ENCODE data around the gene CACNA1C.

Gene CACNA1C

GRCh38 chr12:2633176-2633824 lies 580.5 kb downstream of the CACNA1C start:
- DNase-seq (ENCODE audit: low spot score in 2 of 2): no peak
- H3K27me3 Mint-ChIP-seq: peaks cover 74% of the 10 kb centered on the region
- no peaks in the 10 kb centered on the region for H3K36me3 Mint-ChIP-seq (ENCODE audit: insufficient read depth)
- H3K4me1 Mint-ChIP-seq: no peaks in the 10 kb centered on the region
- H3K4me3 Mint-ChIP-seq: no peak overlapping the region
- H3K27ac Mint-ChIP-seq (ENCODE audit: low read depth): no peak overlapping the region
- ATAC-seq (replicated peaks; ENCODE audit: extremely low read depth, poor library complexity, severe bottlenecking): no peak
- H3K9me3 Mint-ChIP-seq: no peaks in the 10 kb centered on the region

- no peak overlapping the region for H3K27ac Mint-ChIP-seq (ENCODE audit: low read depth)
- H3K9me3 Mint-ChIP-seq: no peaks in the 10 kb centered on the region
- H3K4me1 Mint-ChIP-seq: no peaks in the 10 kb centered on the region
- H3K4me3 Mint-ChIP-seq: no peak overlapping the region
- ATAC-seq (replicated peaks; ENCODE audit: extremely low read depth, poor library complexity, severe bottlenecking) (no peak), DNase-seq (ENCODE audit: low spot score in 2 of 2) (no peak)
- H3K27me3 Mint-ChIP-seq: peaks cover 74% of the 10 kb centered on the region
- H3K36me3 Mint-ChIP-seq (ENCODE audit: insufficient read depth): no peaks in the 10 kb centered on the region
Measured at GRCh38 chr12:2633825-2634200, 581.0 kb downstream of the CACNA1C start.

GRCh38 chr12:2634471-2634870 lies 581.7 kb downstream of the CACNA1C start:
- H3K4me3 Mint-ChIP-seq: no peak overlapping the region
- H3K27ac Mint-ChIP-seq (ENCODE audit: low read depth): no peak overlapping the region
- H3K9me3 Mint-ChIP-seq: no peaks in the 10 kb centered on the region
- H3K36me3 Mint-ChIP-seq (ENCODE audit: insufficient read depth): no peaks in the 10 kb centered on the region
- DNase-seq (ENCODE audit: low spot score in 2 of 2) (no peak), ATAC-seq (replicated peaks; ENCODE audit: extremely low read depth, poor library complexity, severe bottlenecking) (no peak)
- H3K4me1 Mint-ChIP-seq: no peaks in the 10 kb centered on the region
- H3K27me3 Mint-ChIP-seq: peaks cover 75% of the 10 kb centered on the region

- Mint-ChIP-seq H3K4me3 (no peak overlapping the region), H3K4me1 (peaks cover 4% of the 10 kb centered on the region), H3K9me3 (no peaks in the 10 kb centered on the region), H3K27ac (ENCODE audit: low read depth) (no peak overlapping the region), H3K27me3 (peaks cover 80% of the 10 kb centered on the region), H3K36me3 (ENCODE audit: insufficient read depth) (no peaks in the 10 kb centered on the region)
- ATAC-seq (replicated peaks; ENCODE audit: extremely low read depth, poor library complexity, severe bottlenecking) (no peak), DNase-seq (ENCODE audit: low spot score in 2 of 2) (no peak)
Measured at GRCh38 chr12:2636741-2637340, 584.1 kb downstream of the CACNA1C start.

- Mint-ChIP-seq H3K9me3 (no peaks in the 10 kb centered on the region), H3K36me3 (ENCODE audit: insufficient read depth) (no peaks in the 10 kb centered on the region), H3K27ac (ENCODE audit: low read depth) (no peak overlapping the region), H3K4me3 (no peak overlapping the region), H3K27me3 (peaks cover 77% of the 10 kb centered on the region), H3K4me1 (peaks cover 9% of the 10 kb centered on the region)
- DNase-seq (ENCODE audit: low spot score in 2 of 2) (no peak), ATAC-seq (replicated peaks; ENCODE audit: extremely low read depth, poor library complexity, severe bottlenecking) (no peak)
Measured at GRCh38 chr12:2637371-2637770, 584.6 kb downstream of the CACNA1C start.

DNA sequence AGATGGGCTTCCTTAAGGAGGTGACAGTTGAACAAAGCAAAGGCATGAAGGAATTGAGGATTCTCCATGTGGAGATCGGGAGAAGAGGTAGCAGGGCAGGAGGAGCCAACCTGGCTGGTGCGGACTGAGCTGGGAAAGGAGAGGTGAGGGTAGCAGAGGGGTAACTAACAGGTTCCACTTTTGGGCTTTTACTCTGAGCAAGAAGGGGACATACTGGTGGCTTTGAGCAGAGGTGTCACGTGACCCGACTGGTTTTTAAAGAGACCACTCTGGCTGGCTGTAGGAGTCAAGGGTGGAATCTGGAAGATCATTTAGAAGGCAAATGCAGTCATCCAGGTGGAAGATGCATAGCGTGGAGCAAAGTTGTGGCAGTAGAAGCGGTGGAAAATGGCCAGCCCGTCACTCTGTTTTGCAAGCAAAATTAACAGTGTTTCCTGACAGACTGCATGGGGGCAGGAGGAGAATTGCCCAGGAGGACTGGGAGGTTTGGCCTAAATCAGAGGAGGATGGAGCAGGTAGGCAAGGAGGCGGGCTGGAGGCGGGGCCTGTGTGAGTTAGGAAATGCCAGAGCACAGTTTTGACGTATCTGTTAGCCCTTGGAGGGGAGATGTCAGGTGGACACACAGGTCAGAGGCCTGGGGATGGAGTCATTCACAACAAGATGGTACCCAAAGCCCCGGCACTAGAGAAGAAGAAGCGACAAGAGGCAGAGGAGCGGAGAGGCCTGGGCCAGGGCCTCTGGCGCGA lies 585.7 kb downstream of the CACNA1C start:
- Mint-ChIP-seq H3K27ac (ENCODE audit: low read depth) (no peak overlapping the region), H3K36me3 (ENCODE audit: insufficient read depth) (no peaks in the 10 kb centered on the region), H3K4me1 (peaks cover 18% of the 10 kb centered on the region), H3K9me3 (no peaks in the 10 kb centered on the region), H3K4me3 (no peak overlapping the region), H3K27me3 (peaks cover 77% of the 10 kb centered on the region)
- ATAC-seq (replicated peaks; ENCODE audit: extremely low read depth, poor library complexity, severe bottlenecking) (no peak), DNase-seq (ENCODE audit: low spot score in 2 of 2) (no peak)

GRCh38 chr12:2639020-2639298 lies 586.2 kb downstream of the CACNA1C start:
- Mint-ChIP-seq H3K27me3 (peaks cover 77% of the 10 kb centered on the region), H3K4me1 (peaks cover 18% of the 10 kb centered on the region)
- no peak for ATAC-seq (replicated peaks; ENCODE audit: extremely low read depth, poor library complexity, severe bottlenecking)

DNA sequence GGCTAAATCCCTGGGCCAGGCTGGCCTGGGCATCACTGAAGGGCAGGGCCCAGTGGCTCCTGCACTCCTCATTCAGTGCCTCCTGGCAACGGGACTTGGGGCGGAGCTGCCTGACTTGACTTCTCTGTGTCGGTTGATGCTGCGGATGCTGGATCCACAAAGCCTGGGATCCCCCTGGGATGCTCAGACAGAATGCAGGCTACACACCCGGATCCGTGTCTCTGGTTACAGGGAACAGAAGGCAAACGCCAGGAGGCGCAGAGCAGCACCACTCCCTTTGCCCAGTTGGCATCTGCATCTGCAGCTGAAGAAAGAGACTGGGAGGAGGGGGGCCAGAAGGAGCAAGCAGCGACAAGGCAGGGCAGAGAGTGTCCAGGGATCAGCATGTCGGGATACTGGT lies 587.5 kb downstream of the CACNA1C start:
- peaks cover 18% of the 10 kb centered on the region for H3K4me1 Mint-ChIP-seq
- no peak for ATAC-seq (replicated peaks; ENCODE audit: extremely low read depth, poor library complexity, severe bottlenecking)
- H3K27me3 Mint-ChIP-seq: peaks cover 76% of the 10 kb centered on the region

More at GRCh38 chr12:2639020-2639298, 586.2 kb downstream of the CACNA1C start:
- H3K27ac Mint-ChIP-seq (ENCODE audit: low read depth): no peak overlapping the region
- H3K4me3 Mint-ChIP-seq: no peak overlapping the region
- H3K9me3 Mint-ChIP-seq: no peaks in the 10 kb centered on the region
- H3K36me3 Mint-ChIP-seq (ENCODE audit: insufficient read depth): no peaks in the 10 kb centered on the region
- DNase-seq (ENCODE audit: low spot score in 2 of 2): no peak

DNA sequence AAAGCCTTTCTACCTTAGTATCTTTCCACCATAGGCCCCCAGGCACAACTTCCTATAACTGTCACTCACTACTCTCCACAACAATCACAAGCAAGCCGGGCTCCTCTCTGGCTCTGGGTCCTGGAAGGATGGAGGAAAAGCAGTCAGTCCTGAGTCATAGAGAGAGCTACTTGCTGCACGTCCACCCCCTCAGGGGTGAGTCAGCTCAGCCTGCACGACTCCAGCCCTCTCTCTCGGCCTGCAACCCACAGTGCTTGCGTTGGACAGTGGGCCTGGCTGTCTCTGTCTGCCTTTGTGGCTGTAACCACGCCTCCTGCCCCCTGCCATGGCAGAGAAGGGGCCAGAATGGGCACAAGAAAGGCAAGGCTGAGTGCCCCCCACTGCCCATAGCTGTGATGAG lies 587.9 kb downstream of the CACNA1C start:
- no peaks in the 10 kb centered on the region for H3K36me3 Mint-ChIP-seq (ENCODE audit: insufficient read depth)
- no peak overlapping the region for H3K27ac Mint-ChIP-seq (ENCODE audit: low read depth)
- H3K4me3 Mint-ChIP-seq: no peak overlapping the region
- peaks cover 18% of the 10 kb centered on the region for H3K4me1 Mint-ChIP-seq
- no peak for ATAC-seq (replicated peaks; ENCODE audit: extremely low read depth, poor library complexity, severe bottlenecking)
- peaks cover 76% of the 10 kb centered on the region for H3K27me3 Mint-ChIP-seq
- no peaks in the 10 kb centered on the region for H3K9me3 Mint-ChIP-seq
- DNase-seq (ENCODE audit: low spot score in 2 of 2): no peak

More for the DNA sequence above, 587.5 kb downstream of the CACNA1C start:
- no peak for DNase-seq (ENCODE audit: low spot score in 2 of 2)
- Mint-ChIP-seq H3K36me3 (ENCODE audit: insufficient read depth) (no peaks in the 10 kb centered on the region), H3K27ac (ENCODE audit: low read depth) (no peak overlapping the region), H3K9me3 (no peaks in the 10 kb centered on the region), H3K4me3 (no peak overlapping the region)

- H3K4me1 Mint-ChIP-seq: peaks cover 18% of the 10 kb centered on the region
- H3K36me3 Mint-ChIP-seq (ENCODE audit: insufficient read depth): no peaks in the 10 kb centered on the region
- no peak overlapping the region for H3K4me3 Mint-ChIP-seq
- DNase-seq (ENCODE audit: low spot score in 2 of 2): no peak
- H3K27me3 Mint-ChIP-seq: peaks cover 77% of the 10 kb centered on the region
- H3K9me3 Mint-ChIP-seq: no peaks in the 10 kb centered on the region
- ATAC-seq (replicated peaks; ENCODE audit: extremely low read depth, poor library complexity, severe bottlenecking): no peak
- H3K27ac Mint-ChIP-seq (ENCODE audit: low read depth): no peak overlapping the region
Measured at GRCh38 chr12:2641207-2641606, 588.4 kb downstream of the CACNA1C start.

DNA sequence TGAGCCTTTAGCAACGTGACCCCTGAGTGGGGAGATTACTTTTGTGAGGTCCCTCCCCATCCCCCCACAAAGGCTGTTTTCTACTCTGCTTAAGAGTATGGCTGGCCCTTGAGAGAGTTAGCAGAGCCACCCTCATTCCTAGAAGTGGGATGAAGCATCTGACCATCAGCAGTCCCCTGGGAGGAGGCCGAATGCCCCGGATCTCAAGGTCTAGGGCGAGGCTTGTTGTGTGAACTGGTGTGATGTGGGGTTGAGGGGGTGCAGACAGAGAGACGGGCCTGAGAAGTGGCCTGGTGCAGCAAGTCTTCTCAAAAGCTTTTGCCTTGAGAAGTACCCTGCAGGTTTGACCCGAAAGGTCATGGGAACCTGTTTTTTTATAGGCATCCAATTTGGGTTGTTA lies 589.0 kb downstream of the CACNA1C start:
- no peaks in the 10 kb centered on the region for H3K9me3 Mint-ChIP-seq
- ATAC-seq (replicated peaks; ENCODE audit: extremely low read depth, poor library complexity, severe bottlenecking): no peak
- peaks cover 18% of the 10 kb centered on the region for H3K4me1 Mint-ChIP-seq
- peaks cover 83% of the 10 kb centered on the region for H3K27me3 Mint-ChIP-seq
- H3K4me3 Mint-ChIP-seq: no peak overlapping the region
- no peak for DNase-seq (ENCODE audit: low spot score in 2 of 2)
- no peaks in the 10 kb centered on the region for H3K36me3 Mint-ChIP-seq (ENCODE audit: insufficient read depth)
- no peak overlapping the region for H3K27ac Mint-ChIP-seq (ENCODE audit: low read depth)

DNA sequence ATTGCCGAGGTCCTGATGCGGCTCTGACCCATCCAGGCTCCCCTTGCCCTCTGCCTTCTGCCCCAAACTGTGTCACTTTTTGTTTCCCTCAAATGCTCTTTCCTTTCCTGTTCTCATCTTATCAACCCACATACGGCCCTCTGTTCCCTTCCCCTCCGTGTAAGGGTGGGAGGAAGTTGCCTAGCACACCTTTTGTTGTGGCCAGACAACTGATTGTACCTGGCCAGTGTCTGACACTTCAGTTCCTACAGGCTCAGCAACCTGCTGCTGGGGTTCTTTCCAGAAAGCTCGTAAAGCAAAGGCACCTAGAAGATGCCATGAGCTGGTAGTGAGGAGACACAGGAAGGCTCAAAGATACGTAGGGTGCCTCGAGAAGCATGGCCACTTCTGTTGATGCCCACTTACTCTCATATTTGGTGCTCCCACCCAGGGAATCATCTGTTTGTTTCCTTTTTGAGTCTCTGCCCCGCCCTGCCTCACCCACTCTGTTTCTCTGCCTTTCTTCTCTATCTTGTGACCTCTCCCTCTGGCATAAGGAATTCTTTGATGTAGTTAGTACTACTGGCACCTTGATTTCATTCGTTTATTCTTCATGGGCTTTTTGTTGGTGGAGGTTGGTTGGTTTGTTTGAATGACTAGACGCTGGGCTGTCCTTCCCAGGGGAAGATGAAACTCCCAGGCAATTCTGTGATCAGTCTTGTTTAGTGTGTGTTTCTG lies 589.5 kb downstream of the CACNA1C start:
- Mint-ChIP-seq H3K4me1 (peaks cover 18% of the 10 kb centered on the region), H3K9me3 (no peaks in the 10 kb centered on the region), H3K36me3 (ENCODE audit: insufficient read depth) (no peaks in the 10 kb centered on the region), H3K4me3 (no peak overlapping the region), H3K27ac (ENCODE audit: low read depth) (no peak overlapping the region), H3K27me3 (peaks cover 88% of the 10 kb centered on the region)
- DNase-seq (ENCODE audit: low spot score in 2 of 2): no peak
- peak; percentile 52 for ATAC-seq (replicated peaks; ENCODE audit: extremely low read depth, poor library complexity, severe bottlenecking)
